ENCODE results near the gene PID1.

PID1 gene

GRCh38 chr2:229073935-229074334 is 197.2 kb downstream of the PID1 start:
- DNase-seq, result no peak
- no peak overlapping the region for H3K4ac ChIP-seq (ENCODE audit: low read depth, low read length)
- WGBS (ENCODE audit: extremely low coverage, insufficient coverage, insufficient read length), result no CpG with 5 or more reads among the region's 2 CpGs
- H2AK5ac ChIP-seq (ENCODE audit: low read length), result no peak overlapping the region
- H2BK5ac ChIP-seq (ENCODE audit: low read depth, low read length, poor library complexity), result no peak overlapping the region
- H2AFZ ChIP-seq (ENCODE audit: insufficient read depth, low read length, poor library complexity), result no peak overlapping the region
- no peaks in the 10 kb centered on the region for H3K27me3 ChIP-seq (ENCODE audit: insufficient read depth, low read length)
- H3K9me3 ChIP-seq (ENCODE audit: insufficient read depth, low read depth, low read length), result no peaks in the 10 kb centered on the region
- no peak overlapping the region for H2BK12ac ChIP-seq (ENCODE audit: low read length)
- H3K27ac ChIP-seq (ENCODE audit: low read depth, low read length), result no peak overlapping the region
- no peaks in the 10 kb centered on the region for H3K36me3 ChIP-seq (ENCODE audit: control insufficient read depth in 1 of 2, insufficient read depth in 2 of 2, low read length in 2 of 2)
- no peak overlapping the region for H3K4me3 ChIP-seq (ENCODE audit: low read depth, low read length)
- no peaks in the 10 kb centered on the region for H3K79me2 ChIP-seq (ENCODE audit: control insufficient read depth, insufficient read depth, low read length, poor library complexity)
- no peak overlapping the region for H4K91ac ChIP-seq (ENCODE audit: low read depth, low read length)
- H3K9ac ChIP-seq (ENCODE audit: low read length), result no peak overlapping the region
- no peak overlapping the region for H2BK120ac ChIP-seq (ENCODE audit: insufficient read depth, low read length, poor library complexity)
- H4K8ac ChIP-seq (ENCODE audit: low read depth, low read length), result no peak overlapping the region
- no peak overlapping the region for H3K14ac ChIP-seq (ENCODE audit: low read length)
- no peaks in the 10 kb centered on the region for H3K4me1 ChIP-seq (ENCODE audit: control insufficient read depth in 1 of 2, insufficient read depth in 2 of 2, low read length in 2 of 2)
- no peak overlapping the region for H3K23ac ChIP-seq (ENCODE audit: low read length)
- H4K12ac ChIP-seq (ENCODE audit: low read depth, low read length), result no peak overlapping the region
- H3K79me1 ChIP-seq (ENCODE audit: low read length), result no peaks in the 10 kb centered on the region
- no peak overlapping the region for H3K18ac ChIP-seq (ENCODE audit: low read length)
- H3K4me2 ChIP-seq (ENCODE audit: low read length), result no peak overlapping the region

- Histone ChIP-seq H2BK12ac (ENCODE audit: low read length) (no peak overlapping the region), H3K14ac (ENCODE audit: low read length) (no peak overlapping the region), H3K9ac (ENCODE audit: low read length) (no peak overlapping the region), H3K4me2 (ENCODE audit: low read length) (no peak overlapping the region), H2AK5ac (ENCODE audit: low read length) (no peak overlapping the region), H3K79me1 (ENCODE audit: low read length) (no peaks in the 10 kb centered on the region), H3K36me3 (ENCODE audit: control insufficient read depth in 1 of 2, insufficient read depth in 2 of 2, low read length in 2 of 2) (no peaks in the 10 kb centered on the region), H4K91ac (ENCODE audit: low read depth, low read length) (no peak overlapping the region), H2AFZ (ENCODE audit: insufficient read depth, low read length, poor library complexity) (no peak overlapping the region), H3K4me1 (ENCODE audit: control insufficient read depth in 1 of 2, insufficient read depth in 2 of 2, low read length in 2 of 2) (no peaks in the 10 kb centered on the region), H3K27me3 (ENCODE audit: insufficient read depth, low read length) (no peaks in the 10 kb centered on the region), H3K27ac (ENCODE audit: low read depth, low read length) (no peak overlapping the region), H3K18ac (ENCODE audit: low read length) (no peak overlapping the region), H2BK120ac (ENCODE audit: insufficient read depth, low read length, poor library complexity) (no peak overlapping the region), H3K4me3 (ENCODE audit: low read depth, low read length) (no peak overlapping the region), H3K79me2 (ENCODE audit: control insufficient read depth, insufficient read depth, low read length, poor library complexity) (no peaks in the 10 kb centered on the region), H3K23ac (ENCODE audit: low read length) (no peak overlapping the region), H2BK5ac (ENCODE audit: low read depth, low read length, poor library complexity) (no peak overlapping the region), H4K12ac (ENCODE audit: low read depth, low read length) (no peak overlapping the region), H4K8ac (ENCODE audit: low read depth, low read length) (no peak overlapping the region), H3K4ac (ENCODE audit: low read depth, low read length) (no peak overlapping the region), H3K9me3 (ENCODE audit: insufficient read depth, low read depth, low read length) (peaks cover 3% of the 10 kb centered on the region)
- no CpG with 5 or more reads among the region's 5 CpGs for WGBS (ENCODE audit: extremely low coverage, insufficient coverage, insufficient read length)
- peak; percentile 50 to 88 for DNase-seq
Observed at GRCh38 chr2:229071292-229071976, 199.7 kb downstream of the PID1 start.

- Histone ChIP-seq H3K4me1 (ENCODE audit: control insufficient read depth in 1 of 2, insufficient read depth in 2 of 2, low read length in 2 of 2) (no peaks in the 10 kb centered on the region), H3K9me3 (ENCODE audit: insufficient read depth, low read depth, low read length) (peaks cover 3% of the 10 kb centered on the region), H3K27ac (ENCODE audit: low read depth, low read length) (no peak overlapping the region), H3K18ac (ENCODE audit: low read length) (no peak overlapping the region), H3K9ac (ENCODE audit: low read length) (no peak overlapping the region), H3K23ac (ENCODE audit: low read length) (no peak overlapping the region), H2BK120ac (ENCODE audit: insufficient read depth, low read length, poor library complexity) (no peak overlapping the region), H2AFZ (ENCODE audit: insufficient read depth, low read length, poor library complexity) (no peak overlapping the region), H4K12ac (ENCODE audit: low read depth, low read length) (no peak overlapping the region), H2BK12ac (ENCODE audit: low read length) (no peak overlapping the region), H3K4ac (ENCODE audit: low read depth, low read length) (no peak overlapping the region), H3K79me1 (ENCODE audit: low read length) (no peaks in the 10 kb centered on the region), H2BK5ac (ENCODE audit: low read depth, low read length, poor library complexity) (no peak overlapping the region), H3K79me2 (ENCODE audit: control insufficient read depth, insufficient read depth, low read length, poor library complexity) (no peaks in the 10 kb centered on the region), H3K4me3 (ENCODE audit: low read depth, low read length) (no peak overlapping the region), H3K36me3 (ENCODE audit: control insufficient read depth in 1 of 2, insufficient read depth in 2 of 2, low read length in 2 of 2) (no peaks in the 10 kb centered on the region), H3K14ac (ENCODE audit: low read length) (no peak overlapping the region), H4K91ac (ENCODE audit: low read depth, low read length) (no peak overlapping the region), H3K4me2 (ENCODE audit: low read length) (no peak overlapping the region), H4K8ac (ENCODE audit: low read depth, low read length) (no peak overlapping the region), H2AK5ac (ENCODE audit: low read length) (no peak overlapping the region), H3K27me3 (ENCODE audit: insufficient read depth, low read length) (no peaks in the 10 kb centered on the region)
- no peak for DNase-seq
- no CpG with 5 or more reads among the region's 4 CpGs for WGBS (ENCODE audit: extremely low coverage, insufficient coverage, insufficient read length)
Observed at GRCh38 chr2:229066121-229066715, 204.9 kb downstream of the PID1 start.

GRCh38 chr2:229064749-229065148 is 206.3 kb downstream of the PID1 start:
- Histone ChIP-seq H3K9me3 (ENCODE audit: insufficient read depth, low read depth, low read length) (peaks cover 3% of the 10 kb centered on the region), H3K79me2 (ENCODE audit: control insufficient read depth, insufficient read depth, low read length, poor library complexity) (no peaks in the 10 kb centered on the region), H3K4ac (ENCODE audit: low read depth, low read length) (no peak overlapping the region), H2AK5ac (ENCODE audit: low read length) (no peak overlapping the region), H3K79me1 (ENCODE audit: low read length) (no peaks in the 10 kb centered on the region), H3K4me1 (ENCODE audit: control insufficient read depth in 1 of 2, insufficient read depth in 2 of 2, low read length in 2 of 2) (no peaks in the 10 kb centered on the region), H3K36me3 (ENCODE audit: control insufficient read depth in 1 of 2, insufficient read depth in 2 of 2, low read length in 2 of 2) (no peaks in the 10 kb centered on the region), H3K23ac (ENCODE audit: low read length) (no peak overlapping the region), H3K4me3 (ENCODE audit: low read depth, low read length) (no peak overlapping the region), H3K27me3 (ENCODE audit: insufficient read depth, low read length) (no peaks in the 10 kb centered on the region), H3K27ac (ENCODE audit: low read depth, low read length) (no peak overlapping the region), H4K12ac (ENCODE audit: low read depth, low read length) (no peak overlapping the region), H3K4me2 (ENCODE audit: low read length) (no peak overlapping the region), H2BK12ac (ENCODE audit: low read length) (no peak overlapping the region), H3K14ac (ENCODE audit: low read length) (no peak overlapping the region), H2BK120ac (ENCODE audit: insufficient read depth, low read length, poor library complexity) (no peak overlapping the region), H2BK5ac (ENCODE audit: low read depth, low read length, poor library complexity) (no peak overlapping the region), H3K9ac (ENCODE audit: low read length) (no peak overlapping the region), H2AFZ (ENCODE audit: insufficient read depth, low read length, poor library complexity) (no peak overlapping the region), H3K18ac (ENCODE audit: low read length) (no peak overlapping the region), H4K91ac (ENCODE audit: low read depth, low read length) (no peak overlapping the region), H4K8ac (ENCODE audit: low read depth, low read length) (no peak overlapping the region)
- no CpG with 5 or more reads among the region's 3 CpGs for WGBS (ENCODE audit: extremely low coverage, insufficient coverage, insufficient read length)
- peak in 1 of 2 donors; percentile 50 for DNase-seq
